Activated CD8-positive, alpha-beta memory T cell treated with anti-CD3 and anti-CD28 coated beads, Interleukin-2, amount 10 ng/mL, durations not matched to agents 7 days and 5 days (primary cell): ENCODE measurements around the gene PLEKHN1. TPM values are rescaled to one million over a fixed set of nuclear protein-coding genes. Genes with fewer than 3 reads are reported as not detected.
A peak's percentile ranks its signal among the peaks of the same experiment; 100 is the strongest.
"Not testable (repeated sequence)": the region's sequence is repeated elsewhere in the genome, so short reads cannot be mapped to it uniquely, and the experiment has no call there.

Source experiments
- ATAC-seq: fragments of 150-1000 bp; cut with Tn5 transposase; one replicate; pipeline ENCODE4 v1.10.0; 2021; ENCODE audit warnings: moderate library complexity
- CTCF ChIA-PET: fragments of 350-600 bp; sonication (Branson Sonifier 250); formaldehyde crosslinking; loops from one replicate; lab custom pipeline; 2021; ENCODE audit warnings: antibody characterized with exemption; lab: Charles Lee
- DNase-seq: peaks from one replicate; pipeline ENCODE4 v3.0.0-alpha.2; 2020
- H3K27ac Mint-ChIP-seq: one replicate; pipeline ENCODE4 v1.8.0; 2021; ENCODE audit warnings: mild to moderate bottlenecking, mixed read lengths
- H3K27me3 Mint-ChIP-seq: one replicate; pipeline ENCODE4 v1.8.0; 2021; ENCODE audit warnings: mixed read lengths
- H3K36me3 Mint-ChIP-seq: one replicate; pipeline ENCODE4 v1.8.0; 2021; ENCODE audit warnings: mild to moderate bottlenecking, mixed read lengths
- H3K4me1 Mint-ChIP-seq: one replicate; pipeline ENCODE4 v1.8.0; 2021; ENCODE audit warnings: mixed read lengths
- H3K4me3 Mint-ChIP-seq: one replicate; pipeline ENCODE4 v1.8.0; 2021; ENCODE audit warnings: mild to moderate bottlenecking, moderate library complexity, mixed read lengths
- H3K9me3 Mint-ChIP-seq: one replicate; pipeline ENCODE4 v1.8.0; 2022; ENCODE audit warnings: low read depth, mixed read lengths
- total RNA-seq, 2 experiments: library from RNA; stranded (reverse); gene quantifications; one replicate each; pipeline ENCODE4 v1.2.3, GENCODE V29; 2021

Gene PLEKHN1
- total RNA-seq, 2 experiments from 2014 or later = 3.3 to 3.9 TPM

DNA sequence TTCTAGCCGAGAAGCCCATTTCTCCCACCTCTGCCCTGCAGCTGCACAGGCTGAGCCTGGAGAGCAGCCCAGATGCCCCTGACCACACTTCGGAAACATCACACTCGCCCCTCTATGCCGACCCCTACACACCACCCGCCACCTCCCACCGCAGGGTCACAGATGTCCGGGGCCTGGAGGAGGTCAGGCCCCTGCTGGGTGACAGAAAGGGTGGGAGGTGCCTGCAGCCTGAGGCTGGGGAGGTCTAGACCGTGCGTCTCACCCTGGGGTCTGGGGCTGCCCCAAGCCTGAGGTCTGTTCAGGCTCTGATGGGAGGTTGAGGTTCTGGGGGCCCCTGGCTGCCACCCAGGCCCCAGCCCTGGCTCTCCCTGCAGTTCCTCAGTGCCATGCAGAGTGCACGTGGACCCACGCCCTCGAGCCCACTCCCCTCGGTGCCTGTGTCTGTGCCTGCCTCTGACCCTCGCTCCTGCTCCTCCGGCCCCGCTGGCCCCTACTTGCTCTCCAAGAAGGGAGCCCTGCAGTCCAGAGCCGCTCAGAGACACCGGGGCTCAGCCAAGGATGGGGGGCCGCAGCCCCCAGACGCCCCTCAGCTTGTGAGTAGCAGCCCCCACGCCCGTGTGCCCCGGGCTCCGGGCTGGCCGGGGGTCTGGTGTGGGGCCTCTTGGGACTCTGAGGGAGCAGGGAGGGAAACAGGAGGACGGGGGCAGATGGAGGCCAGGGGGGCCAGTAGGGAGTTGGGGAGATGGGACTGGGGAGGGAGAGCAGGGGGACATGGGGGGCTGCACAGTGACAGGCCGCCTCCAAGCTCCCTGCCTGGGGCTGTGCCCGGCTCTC is 7.4 kb downstream of the PLEKHN1 start:
- Mint-ChIP-seq H3K4me3 (no peak overlapping the region), H3K36me3 (no peaks in the 10 kb centered on the region), H3K27ac (no peak overlapping the region), H3K9me3 (no peaks in the 10 kb centered on the region), H3K27me3 (peaks cover 8% of the 10 kb centered on the region), H3K4me1 (peaks cover 6% of the 10 kb centered on the region)
- ATAC-seq (no peak), DNase-seq (no peak)
- CTCF ChIA-PET = interaction anchor here (2.4 kb wide), 1 partner anchor 10 kb away, joined by 9 read pairs; no protein-coding TSS in a partner anchor

DNA sequence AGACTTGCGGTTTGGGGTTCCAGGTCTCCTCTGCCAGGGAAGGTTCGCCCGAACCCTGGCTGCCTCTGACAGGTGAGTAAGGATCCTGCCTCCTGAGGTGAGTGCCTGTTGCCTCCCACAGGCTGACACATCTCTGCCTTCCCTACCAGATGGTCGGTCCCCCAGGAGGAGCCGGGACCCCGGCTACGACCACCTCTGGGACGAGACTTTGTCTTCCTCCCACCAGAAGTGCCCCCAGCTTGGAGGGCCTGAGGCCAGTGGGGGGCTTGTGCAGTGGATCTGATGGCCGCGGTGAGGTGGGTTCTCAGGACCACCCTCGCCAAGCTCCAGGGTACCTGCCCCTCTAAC is 8.0 kb downstream of the PLEKHN1 start:
- CTCF ChIA-PET = no interaction called here
- H3K4me3 Mint-ChIP-seq = no peak overlapping the region

DNA sequence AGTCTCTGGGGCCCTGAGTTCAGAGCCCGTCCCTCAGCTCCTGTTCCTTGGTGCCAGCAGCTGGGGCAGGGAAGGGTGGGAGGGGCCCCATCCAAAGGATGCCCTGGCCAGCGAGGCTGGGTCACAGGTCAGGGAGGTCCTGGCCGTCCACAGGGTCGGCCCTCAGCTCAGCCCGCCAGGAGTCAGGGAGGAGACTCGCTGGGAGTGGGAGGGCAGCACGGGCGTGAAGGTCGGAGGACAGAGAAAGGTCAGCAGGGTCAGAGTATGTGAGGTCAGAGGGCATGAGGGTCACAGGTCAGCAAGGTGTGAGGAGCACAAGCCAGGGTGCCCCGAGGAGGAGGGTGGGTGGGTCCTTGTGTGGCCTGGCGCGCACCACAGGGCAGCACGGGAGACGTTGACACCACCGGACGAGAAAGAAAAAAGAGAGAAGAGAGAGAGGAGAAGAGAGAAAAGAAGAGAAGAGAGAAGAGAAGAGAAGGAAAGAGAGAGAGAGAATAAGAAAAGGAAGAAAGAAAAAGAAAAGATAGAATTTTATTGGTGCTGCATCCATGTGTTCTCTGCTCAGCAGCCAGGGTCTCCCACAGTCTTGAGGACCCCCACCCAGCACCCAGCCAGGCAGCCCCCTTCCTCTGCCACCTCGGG is 8.5 kb downstream of the PLEKHN1 start:
- peaks cover 4% of the 10 kb centered on the region for H3K27me3 Mint-ChIP-seq
- DNase-seq (no peak), ATAC-seq (no peak)
- CTCF ChIA-PET = interaction anchor here (1.1 to 1.9 kb wide), 3 partner anchors 8 to 70 kb away, joined by 4 to 10 read pairs (median 5); partner anchors contain the start of gene PLEKHN1
- H3K4me1 Mint-ChIP-seq = peaks cover 6% of the 10 kb centered on the region
- no peak overlapping the region for H3K27ac Mint-ChIP-seq
- no peaks in the 10 kb centered on the region for H3K36me3 Mint-ChIP-seq
- no peaks in the 10 kb centered on the region for H3K9me3 Mint-ChIP-seq
- H3K4me3 Mint-ChIP-seq = no peak overlapping the region

More for the DNA sequence above, 8.0 kb downstream of the PLEKHN1 start:
- ATAC-seq (no peak), DNase-seq (no peak)
- peaks cover 6% of the 10 kb centered on the region for H3K27me3 Mint-ChIP-seq
- H3K36me3 Mint-ChIP-seq = no peaks in the 10 kb centered on the region
- no peaks in the 10 kb centered on the region for H3K9me3 Mint-ChIP-seq
- peaks cover 6% of the 10 kb centered on the region for H3K4me1 Mint-ChIP-seq
- H3K27ac Mint-ChIP-seq = no peak overlapping the region

DNA sequence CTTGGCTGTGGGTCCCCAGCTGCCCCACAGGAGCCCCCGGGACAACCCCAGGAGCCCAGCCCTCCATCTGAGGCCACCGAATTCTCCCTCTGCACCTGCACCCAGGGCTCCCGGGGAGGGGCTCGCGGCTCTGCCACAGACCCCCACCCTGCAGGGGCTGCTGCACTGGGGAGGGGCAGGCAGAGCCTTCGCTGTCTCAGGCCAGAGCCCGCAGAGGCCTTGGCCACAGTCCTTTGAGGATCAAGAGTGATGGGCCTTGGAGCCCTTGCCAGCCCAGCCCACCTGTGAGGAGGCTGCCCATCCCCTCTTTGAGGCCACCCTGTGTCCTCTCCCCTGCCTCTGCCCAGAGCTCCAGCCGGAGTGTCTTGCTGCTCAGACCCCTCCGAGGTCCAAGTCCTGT is 9.1 kb downstream of the PLEKHN1 start:
- Mint-ChIP-seq H3K27ac (no peak overlapping the region), H3K4me1 (peaks cover 6% of the 10 kb centered on the region), H3K27me3 (peaks cover 4% of the 10 kb centered on the region), H3K4me3 (no peak overlapping the region), H3K36me3 (no peaks in the 10 kb centered on the region), H3K9me3 (no peaks in the 10 kb centered on the region)
- CTCF ChIA-PET = interaction anchor here (1.1 to 1.9 kb wide), 6 partner anchors 9 to 106 kb away, joined by 3 to 10 read pairs (median 4); partner anchors contain the start of gene PLEKHN1
- ATAC-seq (no peak), DNase-seq (no peak)

DNA sequence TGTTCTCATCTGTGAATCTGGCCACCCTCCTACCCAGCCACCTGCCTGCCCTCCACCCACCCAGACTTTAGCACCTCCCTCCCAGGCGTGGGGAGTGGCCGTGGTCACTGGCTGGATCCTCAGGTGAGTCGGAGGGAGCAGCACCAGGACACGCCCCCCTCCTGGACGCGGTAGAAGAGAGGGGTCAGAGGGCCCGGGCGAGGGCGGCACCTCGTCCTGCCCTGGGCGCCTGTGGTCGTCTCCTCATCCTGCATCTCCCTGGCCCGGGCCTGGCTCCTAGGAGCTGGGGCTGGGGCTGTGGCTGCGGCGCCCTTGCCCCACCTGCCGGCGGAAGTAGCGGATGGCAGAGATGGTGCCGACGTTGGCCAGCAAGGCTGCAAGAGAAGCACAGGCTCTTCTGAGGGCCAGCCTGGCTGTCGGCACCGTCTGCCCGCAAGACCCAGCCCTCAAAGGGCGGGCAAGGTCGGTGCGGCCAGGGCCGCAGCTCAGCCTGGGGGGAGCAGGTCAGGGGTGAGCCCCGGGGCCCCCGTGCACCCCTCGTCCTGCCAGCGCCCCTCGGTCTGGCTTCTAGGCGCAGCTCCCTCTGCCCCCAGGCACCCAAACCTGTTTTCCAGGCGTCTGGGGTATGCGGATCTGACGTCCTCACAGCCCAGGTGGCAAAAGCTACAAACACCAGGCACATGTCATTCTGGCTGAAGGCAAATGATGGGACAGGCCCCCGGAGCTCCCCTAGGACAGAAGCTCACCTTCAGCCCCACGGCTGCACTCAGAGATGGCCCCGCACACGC is 9.8 kb downstream of the PLEKHN1 start:
- H3K4me1 Mint-ChIP-seq = peaks cover 6% of the 10 kb centered on the region
- CTCF ChIA-PET = interaction anchor here (1.0 to 1.9 kb wide), 8 partner anchors 8 to 106 kb away, joined by 3 to 10 read pairs (median 5); partner anchors contain the start of gene PLEKHN1
- peak; percentile 68 for ATAC-seq
- H3K27me3 Mint-ChIP-seq = peaks cover 4% of the 10 kb centered on the region
- no peaks in the 10 kb centered on the region for H3K9me3 Mint-ChIP-seq
- H3K27ac Mint-ChIP-seq = no peak overlapping the region
- no peak overlapping the region for H3K4me3 Mint-ChIP-seq
- no peaks in the 10 kb centered on the region for H3K36me3 Mint-ChIP-seq
- no peak for DNase-seq

DNA sequence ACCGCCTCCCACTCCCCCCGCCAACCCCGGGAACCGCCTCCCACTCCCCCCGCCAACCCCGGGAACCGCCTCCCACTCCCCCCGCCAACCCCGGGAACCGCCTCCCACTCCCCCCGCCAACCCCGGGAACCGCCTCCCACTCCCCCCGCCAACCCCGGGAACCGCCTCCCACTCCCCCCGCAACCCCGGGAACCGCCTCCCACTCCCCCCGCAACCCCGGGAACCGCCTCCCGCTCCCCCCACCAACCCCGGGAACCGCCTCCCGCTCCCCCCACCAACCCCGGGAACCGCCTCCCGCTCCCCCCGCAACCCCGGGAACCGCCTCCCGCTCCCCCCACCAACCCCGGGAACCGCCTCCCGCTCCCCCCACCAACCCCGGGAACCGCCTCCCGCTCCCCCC is 10.5 kb downstream of the PLEKHN1 start:
- H3K36me3 Mint-ChIP-seq, H3K27me3 Mint-ChIP-seq, H3K9me3 Mint-ChIP-seq, DNase-seq, ATAC-seq, H3K27ac Mint-ChIP-seq, H3K4me1 Mint-ChIP-seq, H3K4me3 Mint-ChIP-seq: not testable (repeated sequence)
- CTCF ChIA-PET = interaction anchor here (1.0 to 1.9 kb wide), 6 partner anchors 18 to 107 kb away, joined by 3 to 10 read pairs (median 5); no protein-coding TSS in a partner anchor

DNA sequence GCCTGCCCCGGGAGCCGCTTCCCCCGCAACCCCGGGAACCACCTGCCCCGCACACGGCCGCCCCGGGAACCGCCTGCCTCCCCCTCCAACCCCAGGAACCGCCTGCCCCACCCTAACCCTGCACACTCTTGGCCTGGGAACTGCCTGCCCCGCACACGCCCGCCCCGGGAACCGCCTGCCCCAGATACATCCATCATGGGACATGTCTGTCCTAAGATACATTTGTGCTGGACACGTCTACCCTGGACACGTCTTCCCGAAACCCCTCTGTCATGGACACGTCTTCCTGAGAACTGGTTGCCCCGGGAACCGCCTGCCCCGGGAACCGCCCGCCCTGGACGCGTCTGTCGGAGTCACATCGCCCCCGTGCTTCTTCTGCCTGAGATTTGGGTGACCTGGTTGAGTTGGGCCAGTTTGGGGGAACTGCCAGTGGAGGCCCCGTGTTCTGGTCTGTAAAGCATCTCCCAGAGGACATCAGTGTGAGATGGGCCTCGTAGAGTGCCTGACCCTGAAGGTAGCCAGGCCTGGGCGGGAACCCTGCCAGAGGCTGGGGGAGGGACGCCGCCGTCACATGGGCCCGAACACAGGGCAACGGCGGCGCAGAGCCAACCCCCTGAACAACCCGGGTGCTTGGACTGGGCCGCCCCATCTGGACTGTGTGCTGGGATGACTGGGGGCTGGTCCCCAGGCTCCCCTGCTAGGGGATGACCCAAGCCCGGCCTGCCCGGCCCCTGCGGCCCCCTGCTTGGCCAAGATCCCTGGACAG is 12.0 kb downstream of the PLEKHN1 start:
- no peaks in the 10 kb centered on the region for H3K36me3 Mint-ChIP-seq
- DNase-seq (no peak), ATAC-seq (no peak)
- no peak overlapping the region for H3K4me3 Mint-ChIP-seq
- H3K9me3 Mint-ChIP-seq = no peaks in the 10 kb centered on the region
- H3K27ac Mint-ChIP-seq = no peak overlapping the region
- H3K4me1 Mint-ChIP-seq = peaks cover 6% of the 10 kb centered on the region
- CTCF ChIA-PET = no interaction called here
- H3K27me3 Mint-ChIP-seq = peaks cover 13% of the 10 kb centered on the region

DNA sequence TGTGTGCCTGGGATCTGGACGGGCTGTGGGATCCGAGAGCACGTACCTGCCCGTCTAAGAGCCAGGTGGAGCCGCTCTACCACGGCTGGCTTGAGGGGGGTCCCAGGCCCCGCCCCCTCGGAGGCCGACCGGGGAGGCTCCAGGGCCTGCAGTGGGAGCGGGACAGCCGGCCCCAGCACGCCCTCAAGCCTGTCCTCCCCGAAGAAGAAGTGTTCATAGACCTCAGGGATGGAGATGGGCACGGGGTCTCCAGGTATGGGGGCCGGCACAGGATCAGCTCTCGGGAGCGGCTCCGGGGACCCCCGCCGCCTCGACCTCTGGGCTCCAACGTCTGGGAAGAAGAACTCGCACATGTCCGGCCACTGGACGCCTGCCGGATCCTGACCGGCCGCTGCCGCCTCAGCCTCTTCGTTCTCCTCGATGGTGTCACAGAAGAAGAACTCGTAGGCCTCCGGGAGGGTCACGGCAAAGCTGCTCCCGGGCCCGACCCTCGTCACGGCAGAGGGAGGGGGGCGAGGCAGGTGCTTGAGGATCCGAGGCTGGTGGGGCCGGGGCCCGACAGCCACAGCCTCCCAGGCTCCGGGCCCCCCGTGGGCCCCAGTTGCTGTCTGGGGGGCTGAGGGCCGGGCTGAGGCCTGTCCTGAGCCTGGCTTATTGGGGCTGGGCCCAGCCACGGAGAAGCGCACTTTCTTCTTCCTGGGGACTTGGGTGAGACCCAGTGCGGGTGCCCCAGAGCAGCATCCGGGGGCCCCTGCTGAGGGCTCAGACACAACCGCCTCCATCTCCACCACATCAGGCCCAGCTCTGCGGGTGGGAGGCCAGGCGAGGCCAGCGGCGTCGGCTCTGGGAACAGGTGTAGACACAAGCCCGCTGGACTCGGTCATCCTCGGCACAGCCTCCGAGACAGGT is 12.8 kb downstream of the PLEKHN1 start:
- Mint-ChIP-seq H3K4me1 (peaks cover 6% of the 10 kb centered on the region), H3K27me3 (peaks cover 16% of the 10 kb centered on the region), H3K27ac (no peak overlapping the region), H3K9me3 (no peaks in the 10 kb centered on the region), H3K4me3 (no peak overlapping the region), H3K36me3 (no peaks in the 10 kb centered on the region)
- DNase-seq = no peak
- CTCF ChIA-PET = interaction anchor here (6.9 kb wide), 1 partner anchor 85 kb away, joined by 64 read pairs; no protein-coding TSS in a partner anchor
- ATAC-seq = no peak

DNA sequence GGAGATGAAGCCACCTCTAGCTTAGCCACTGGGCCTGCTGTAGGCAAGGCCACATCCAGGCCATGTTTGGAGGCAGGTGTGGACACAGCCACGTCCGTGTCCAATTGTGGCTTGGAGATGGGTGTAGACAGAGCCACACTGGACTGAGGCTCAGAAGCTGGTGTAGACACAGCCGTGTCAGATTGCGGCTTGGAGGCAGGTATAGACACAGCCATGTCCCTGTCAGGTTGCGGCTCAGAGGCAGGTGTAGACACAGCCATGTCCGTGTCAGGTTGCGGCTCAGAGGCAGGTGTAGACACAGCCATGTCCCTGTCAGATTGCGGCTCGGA is 13.4 kb downstream of the PLEKHN1 start:
- Mint-ChIP-seq H3K36me3 (no peaks in the 10 kb centered on the region), H3K4me3 (no peak overlapping the region), H3K27ac (no peak overlapping the region), H3K27me3 (peaks cover 16% of the 10 kb centered on the region), H3K9me3 (no peaks in the 10 kb centered on the region), H3K4me1 (peaks cover 6% of the 10 kb centered on the region)
- ATAC-seq = no peak
- CTCF ChIA-PET = interaction anchor here (6.9 kb wide), 1 partner anchor 85 kb away, joined by 64 read pairs; no protein-coding TSS in a partner anchor
- DNase-seq = no peak

DNA sequence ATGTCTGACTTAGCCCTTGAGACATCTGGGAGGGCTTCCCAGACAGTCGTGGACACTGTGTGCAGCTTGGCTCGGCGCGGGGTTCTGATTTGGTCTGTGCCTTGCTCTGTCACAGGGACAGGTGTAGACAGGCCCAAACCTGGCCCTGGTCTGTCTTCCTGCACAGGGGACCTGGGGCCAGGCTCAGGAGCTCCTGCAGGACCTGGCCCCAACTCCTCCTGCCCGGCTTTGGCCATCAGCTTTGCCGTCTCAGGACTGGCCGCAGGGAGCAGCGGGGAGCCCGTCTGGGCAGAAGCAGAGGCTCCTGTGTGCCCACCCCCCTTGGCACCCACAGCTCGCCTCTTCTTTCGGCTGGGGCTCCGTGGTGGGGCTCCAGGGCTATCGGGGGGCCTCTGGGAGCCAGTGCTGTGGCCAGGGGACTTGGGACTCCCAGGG is 13.9 kb downstream of the PLEKHN1 start:
- no peak for DNase-seq
- CTCF ChIA-PET = interaction anchor here (0.8 to 6.9 kb wide), 3 partner anchors 21 to 84 kb away, joined by 3 to 73 read pairs (median 64); partner anchors contain the start of gene HES4

DNA sequence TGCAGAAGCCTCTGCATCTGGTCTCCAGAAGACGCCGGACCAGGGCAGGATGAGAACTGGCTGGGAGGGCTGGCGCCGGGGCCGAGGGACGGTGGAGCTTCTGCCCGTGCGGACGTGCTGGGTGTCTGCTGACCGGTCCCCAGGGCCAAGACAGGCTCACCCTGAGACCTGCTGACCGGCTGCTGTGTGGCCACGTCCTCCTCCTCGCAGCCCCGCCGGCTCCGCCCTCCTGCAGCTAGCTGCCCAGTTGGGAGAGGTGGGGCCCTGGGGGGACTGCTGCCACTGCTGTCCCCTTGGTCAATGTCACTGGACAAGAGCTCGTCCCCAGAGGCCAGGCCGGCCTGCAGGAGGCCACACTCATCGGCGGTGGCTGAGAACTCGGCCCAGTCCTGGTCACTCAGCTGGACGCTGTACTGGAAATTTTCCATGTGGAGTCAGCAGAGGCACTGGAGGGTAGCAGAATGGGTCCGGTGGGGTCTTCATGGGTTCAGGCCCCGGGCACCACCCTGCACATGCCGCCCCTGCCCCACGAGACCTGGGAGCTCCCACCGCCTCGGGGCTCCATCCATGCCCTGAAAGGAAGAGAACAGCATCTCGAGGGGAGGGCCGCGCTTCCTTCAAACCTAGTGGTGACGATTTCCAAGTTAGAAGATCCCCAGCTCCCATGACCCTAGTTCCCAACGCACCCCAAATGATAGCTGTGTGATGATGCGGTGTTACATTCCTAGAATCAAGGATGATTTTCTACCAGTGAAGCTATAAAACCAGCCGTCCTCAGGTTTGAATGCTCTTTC is 14.5 kb downstream of the PLEKHN1 start:
- CTCF ChIA-PET = interaction anchor here (0.8 to 6.9 kb wide), 6 partner anchors 10 to 83 kb away, joined by 3 to 73 read pairs (median 4); partner anchors contain the start of gene HES4

More for the DNA sequence above, 13.9 kb downstream of the PLEKHN1 start:
- Mint-ChIP-seq H3K27me3 (peaks cover 18% of the 10 kb centered on the region), H3K27ac (no peak overlapping the region), H3K9me3 (no peaks in the 10 kb centered on the region), H3K36me3 (no peaks in the 10 kb centered on the region), H3K4me3 (no peak overlapping the region), H3K4me1 (peaks cover 6% of the 10 kb centered on the region)
- no peak for ATAC-seq

More for the DNA sequence above, 14.5 kb downstream of the PLEKHN1 start:
- Mint-ChIP-seq H3K9me3 (no peaks in the 10 kb centered on the region), H3K27me3 (peaks cover 20% of the 10 kb centered on the region), H3K4me3 (no peak overlapping the region), H3K4me1 (peaks cover 4% of the 10 kb centered on the region), H3K36me3 (no peaks in the 10 kb centered on the region), H3K27ac (no peak overlapping the region)
- ATAC-seq (no peak), DNase-seq (no peak)
